Measurements from ENCODE around the gene ZFP36L1. TPM values are rescaled to one million over a fixed set of nuclear protein-coding genes. Genes with fewer than 3 reads are reported as not detected.

The ZFP36L1 gene
- total RNA-seq, 2 donors from 2014 or later, result 95.0 TPM

- no peaks in the 10 kb centered on the region for H3K9me3 Mint-ChIP-seq
- H3K4me1 Mint-ChIP-seq (ENCODE audit: low read depth), result peaks cover 65% of the 10 kb centered on the region
- no peaks in the 10 kb centered on the region for H3K36me3 Mint-ChIP-seq (ENCODE audit: insufficient read depth in 2 of 2)
- ATAC-seq (replicated peaks in 1 of 2) (no peak), DNase-seq (no peak)
- H3K4me3 Mint-ChIP-seq, result peak overlapping the region; percentile 74 to 86
- no peaks in the 10 kb centered on the region for H3K27me3 Mint-ChIP-seq (ENCODE audit: low read depth)
- peak overlapping the region; percentile 93 for H3K27ac Mint-ChIP-seq
Observed at GRCh38 chr14:68813318-68813838, 20.5 kb upstream of the ZFP36L1 start.

GRCh38 chr14:68811171-68811570 is 18.3 kb upstream of the ZFP36L1 start:
- ATAC-seq (replicated peaks in 1 of 2), result no peak
- no peak for DNase-seq
- Mint-ChIP-seq H3K36me3 (ENCODE audit: insufficient read depth in 2 of 2) (no peaks in the 10 kb centered on the region), H3K27me3 (ENCODE audit: low read depth) (no peaks in the 10 kb centered on the region), H3K4me1 (ENCODE audit: low read depth) (peaks cover 73% of the 10 kb centered on the region), H3K9me3 (no peaks in the 10 kb centered on the region), H3K27ac (peak overlapping the region; percentile 66), H3K4me3 (no peak overlapping the region)

GRCh38 chr14:68810173-68811153 is 17.6 kb upstream of the ZFP36L1 start:
- peak; percentile 40 to 42 for ATAC-seq (replicated peaks in 1 of 2)
- DNase-seq, result no peak
- Mint-ChIP-seq H3K36me3 (ENCODE audit: insufficient read depth in 2 of 2) (no peaks in the 10 kb centered on the region), H3K4me1 (ENCODE audit: low read depth) (peaks cover 70% of the 10 kb centered on the region), H3K27me3 (ENCODE audit: low read depth) (no peaks in the 10 kb centered on the region), H3K4me3 (no peak overlapping the region), H3K27ac (peak overlapping the region; percentile 32), H3K9me3 (no peaks in the 10 kb centered on the region)

GRCh38 chr14:68809524-68809923 is 16.7 kb upstream of the ZFP36L1 start:
- DNase-seq (no peak), ATAC-seq (replicated peaks in 1 of 2) (no peak)
- Mint-ChIP-seq H3K4me1 (ENCODE audit: low read depth) (peaks cover 61% of the 10 kb centered on the region), H3K27ac (no peak overlapping the region), H3K9me3 (no peaks in the 10 kb centered on the region), H3K36me3 (ENCODE audit: insufficient read depth in 2 of 2) (no peaks in the 10 kb centered on the region), H3K27me3 (ENCODE audit: low read depth) (no peaks in the 10 kb centered on the region), H3K4me3 (no peak overlapping the region)

- no peak for DNase-seq
- peaks cover 54% of the 10 kb centered on the region for H3K4me1 Mint-ChIP-seq (ENCODE audit: low read depth)
- H3K27me3 Mint-ChIP-seq (ENCODE audit: low read depth), result no peaks in the 10 kb centered on the region
- ATAC-seq (replicated peaks in 1 of 2), result no peak
- H3K36me3 Mint-ChIP-seq (ENCODE audit: insufficient read depth in 2 of 2), result peaks cover 0 to 2% of the 10 kb centered on the region in 2 donors
- H3K4me3 Mint-ChIP-seq, result no peak overlapping the region
- H3K9me3 Mint-ChIP-seq, result no peaks in the 10 kb centered on the region
- no peak overlapping the region for H3K27ac Mint-ChIP-seq
Observed at GRCh38 chr14:68808696-68809480, 16.0 kb upstream of the ZFP36L1 start.

- H3K27me3 Mint-ChIP-seq (ENCODE audit: low read depth), result no peaks in the 10 kb centered on the region
- no peaks in the 10 kb centered on the region for H3K9me3 Mint-ChIP-seq
- peaks cover 45% of the 10 kb centered on the region for H3K4me1 Mint-ChIP-seq (ENCODE audit: low read depth)
- no peak for ATAC-seq (replicated peaks in 1 of 2)
- no peak for DNase-seq
- H3K36me3 Mint-ChIP-seq (ENCODE audit: insufficient read depth in 2 of 2), result peaks cover 0 to 6% of the 10 kb centered on the region in 2 donors
- no peak overlapping the region for H3K27ac Mint-ChIP-seq
- no peak overlapping the region for H3K4me3 Mint-ChIP-seq
Observed at GRCh38 chr14:68807987-68808386, 15.1 kb upstream of the ZFP36L1 start.

GRCh38 chr14:68807148-68807600 is 14.3 kb upstream of the ZFP36L1 start:
- H3K4me1 Mint-ChIP-seq (ENCODE audit: low read depth), result peaks cover 37% of the 10 kb centered on the region
- H3K27me3 Mint-ChIP-seq (ENCODE audit: low read depth), result no peaks in the 10 kb centered on the region
- H3K36me3 Mint-ChIP-seq (ENCODE audit: insufficient read depth in 2 of 2), result peaks cover 2 to 9% of the 10 kb centered on the region in 2 donors
- no peak overlapping the region for H3K27ac Mint-ChIP-seq
- DNase-seq (peak in 1 of 2 donors; percentile 6), ATAC-seq (replicated peaks in 1 of 2) (peak in 1 of 2 donors; percentile 20)
- H3K9me3 Mint-ChIP-seq, result peaks cover 0 to 1% of the 10 kb centered on the region in 2 donors
- H3K4me3 Mint-ChIP-seq, result peak overlapping the region; percentile 16 to 18

- peaks cover 6 to 15% of the 10 kb centered on the region in 2 donors for H3K36me3 Mint-ChIP-seq (ENCODE audit: insufficient read depth in 2 of 2)
- peaks cover 42% of the 10 kb centered on the region for H3K4me1 Mint-ChIP-seq (ENCODE audit: low read depth)
- H3K4me3 Mint-ChIP-seq, result peak overlapping the region in 1 of 2 donors; percentile 16
- ATAC-seq (replicated peaks in 1 of 2), result no peak
- no peaks in the 10 kb centered on the region for H3K27me3 Mint-ChIP-seq (ENCODE audit: low read depth)
- H3K9me3 Mint-ChIP-seq, result peaks cover 4 to 6% of the 10 kb centered on the region in 2 donors
- H3K27ac Mint-ChIP-seq, result peak overlapping the region; percentile 34
- no peak for DNase-seq
Observed at GRCh38 chr14:68806526-68807147, 13.8 kb upstream of the ZFP36L1 start.

GRCh38 chr14:68805414-68805813 is 12.5 kb upstream of the ZFP36L1 start:
- H3K27ac Mint-ChIP-seq, result no peak overlapping the region
- H3K4me3 Mint-ChIP-seq, result no peak overlapping the region
- peaks cover 45% of the 10 kb centered on the region for H3K4me1 Mint-ChIP-seq (ENCODE audit: low read depth)

GRCh38 chr14:68801631-68802030 is 8.8 kb upstream of the ZFP36L1 start:
- peak overlapping the region; percentile 48 to 71 for H3K4me3 Mint-ChIP-seq
- peaks cover 61% of the 10 kb centered on the region for H3K4me1 Mint-ChIP-seq (ENCODE audit: low read depth)
- peak overlapping the region; percentile 66 for H3K27ac Mint-ChIP-seq
- peaks cover 9 to 25% of the 10 kb centered on the region in 2 donors for H3K36me3 Mint-ChIP-seq (ENCODE audit: insufficient read depth in 2 of 2)
- no peaks in the 10 kb centered on the region for H3K27me3 Mint-ChIP-seq (ENCODE audit: low read depth)
- peaks cover 9 to 10% of the 10 kb centered on the region in 2 donors for H3K9me3 Mint-ChIP-seq
- ATAC-seq (replicated peaks in 1 of 2) (no peak), DNase-seq (no peak)

More at GRCh38 chr14:68805414-68805813, 12.5 kb upstream of the ZFP36L1 start:
- Mint-ChIP-seq H3K9me3 (peaks cover 7 to 9% of the 10 kb centered on the region in 2 donors), H3K27me3 (ENCODE audit: low read depth) (no peaks in the 10 kb centered on the region), H3K36me3 (ENCODE audit: insufficient read depth in 2 of 2) (peaks cover 9 to 18% of the 10 kb centered on the region in 2 donors)
- ATAC-seq (replicated peaks in 1 of 2) (no peak), DNase-seq (no peak)

- peaks cover 61% of the 10 kb centered on the region for H3K4me1 Mint-ChIP-seq (ENCODE audit: low read depth)
- H3K36me3 Mint-ChIP-seq (ENCODE audit: insufficient read depth in 2 of 2), result peaks cover 9 to 25% of the 10 kb centered on the region in 2 donors
- no peak overlapping the region for H3K27ac Mint-ChIP-seq
- ATAC-seq (replicated peaks in 1 of 2) (no peak), DNase-seq (no peak)
- H3K27me3 Mint-ChIP-seq (ENCODE audit: low read depth), result no peaks in the 10 kb centered on the region
- H3K4me3 Mint-ChIP-seq, result no peak overlapping the region
- H3K9me3 Mint-ChIP-seq, result peaks cover 9 to 10% of the 10 kb centered on the region in 2 donors
Observed at GRCh38 chr14:68800953-68801352, 8.1 kb upstream of the ZFP36L1 start.

GRCh38 chr14:68800390-68800789 is 7.5 kb upstream of the ZFP36L1 start:
- Mint-ChIP-seq H3K4me3 (peak overlapping the region in 1 of 2 donors; percentile 15), H3K4me1 (ENCODE audit: low read depth) (peaks cover 61% of the 10 kb centered on the region), H3K36me3 (ENCODE audit: insufficient read depth in 2 of 2) (peaks cover 9 to 25% of the 10 kb centered on the region in 2 donors), H3K27ac (peak overlapping the region; percentile 76), H3K9me3 (peaks cover 9 to 10% of the 10 kb centered on the region in 2 donors), H3K27me3 (ENCODE audit: low read depth) (no peaks in the 10 kb centered on the region)
- ATAC-seq (replicated peaks in 1 of 2), result no peak
- peak in 1 of 2 donors; percentile 6 for DNase-seq
